HPDE6-E6E7 (cell line): Measurements from ENCODE around the gene FBXO42.
"Not testable (repeated sequence)": the region's sequence is repeated elsewhere in the genome, so short reads cannot be mapped to it uniquely, and the experiment has no call there.

Experiments
- DNase-seq: peaks from one replicate; pipeline ENCODE4 v3.0.0; 2011; ENCODE audit warnings: missing footprints; ENCODE audit errors: extremely low spot score

FBXO42 gene

DNA sequence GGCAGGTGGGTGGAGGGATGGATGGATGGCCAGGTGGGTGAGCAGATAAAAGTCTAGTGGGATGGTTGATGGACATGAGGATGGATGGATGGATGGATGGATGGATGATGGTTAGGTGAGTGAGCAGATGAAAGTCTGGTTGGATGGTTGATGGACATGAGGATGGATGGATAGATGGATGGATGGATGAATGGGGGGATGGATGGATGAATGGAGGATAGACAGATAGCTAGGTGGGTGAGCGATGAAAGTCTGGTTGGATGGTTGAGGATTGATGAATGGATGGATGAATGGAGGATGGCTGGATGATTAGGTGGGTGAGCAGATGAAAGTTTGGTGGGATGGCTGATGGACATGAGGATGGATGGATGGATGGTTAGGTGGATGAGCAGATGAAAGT lies 130.8 kb downstream of the FBXO42 start:
- DNase-seq = no peak

- no peak for DNase-seq
These were observed 132.2 kb downstream of the FBXO42 start for GRCh38 chr1:16219968-16220500.

GRCh38 chr1:16218674-16219071 lies 133.6 kb downstream of the FBXO42 start:
- DNase-seq = no peak

DNA sequence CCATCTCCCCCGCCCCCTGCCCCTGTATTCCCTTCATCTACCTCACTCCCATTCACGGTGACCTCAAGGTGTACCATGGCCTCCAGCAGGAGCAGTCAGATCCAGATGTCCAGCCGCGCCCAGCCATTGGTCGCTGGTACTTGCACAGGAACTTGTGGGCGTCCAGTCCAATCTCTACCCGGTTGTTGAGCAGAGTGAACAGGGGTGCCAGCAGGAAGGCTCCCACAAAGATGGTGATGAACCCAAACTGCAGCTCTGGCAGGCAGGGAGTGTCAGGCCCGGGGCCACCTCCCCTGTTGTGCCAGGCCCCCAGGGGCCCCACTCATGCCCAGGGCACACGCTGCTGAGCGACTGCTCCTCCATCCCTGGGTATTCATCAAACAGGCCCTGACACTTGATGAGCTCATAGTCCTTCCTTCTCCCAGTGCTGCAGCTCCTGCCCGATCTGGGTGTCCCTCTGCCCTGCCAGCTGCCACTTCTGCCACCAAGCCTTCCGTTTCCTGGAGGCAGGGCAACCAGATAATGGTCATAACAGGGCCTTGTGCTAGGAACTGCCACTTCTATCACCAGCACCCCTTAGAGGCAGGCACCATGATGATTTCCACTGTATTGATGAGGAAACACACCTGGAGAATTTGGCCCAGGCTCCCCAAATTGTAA lies 134.1 kb downstream of the FBXO42 start:
- DNase-seq = no peak

- DNase-seq = peak; percentile 93
These were observed 135.1 kb downstream of the FBXO42 start for GRCh38 chr1:16217061-16217785.

DNA sequence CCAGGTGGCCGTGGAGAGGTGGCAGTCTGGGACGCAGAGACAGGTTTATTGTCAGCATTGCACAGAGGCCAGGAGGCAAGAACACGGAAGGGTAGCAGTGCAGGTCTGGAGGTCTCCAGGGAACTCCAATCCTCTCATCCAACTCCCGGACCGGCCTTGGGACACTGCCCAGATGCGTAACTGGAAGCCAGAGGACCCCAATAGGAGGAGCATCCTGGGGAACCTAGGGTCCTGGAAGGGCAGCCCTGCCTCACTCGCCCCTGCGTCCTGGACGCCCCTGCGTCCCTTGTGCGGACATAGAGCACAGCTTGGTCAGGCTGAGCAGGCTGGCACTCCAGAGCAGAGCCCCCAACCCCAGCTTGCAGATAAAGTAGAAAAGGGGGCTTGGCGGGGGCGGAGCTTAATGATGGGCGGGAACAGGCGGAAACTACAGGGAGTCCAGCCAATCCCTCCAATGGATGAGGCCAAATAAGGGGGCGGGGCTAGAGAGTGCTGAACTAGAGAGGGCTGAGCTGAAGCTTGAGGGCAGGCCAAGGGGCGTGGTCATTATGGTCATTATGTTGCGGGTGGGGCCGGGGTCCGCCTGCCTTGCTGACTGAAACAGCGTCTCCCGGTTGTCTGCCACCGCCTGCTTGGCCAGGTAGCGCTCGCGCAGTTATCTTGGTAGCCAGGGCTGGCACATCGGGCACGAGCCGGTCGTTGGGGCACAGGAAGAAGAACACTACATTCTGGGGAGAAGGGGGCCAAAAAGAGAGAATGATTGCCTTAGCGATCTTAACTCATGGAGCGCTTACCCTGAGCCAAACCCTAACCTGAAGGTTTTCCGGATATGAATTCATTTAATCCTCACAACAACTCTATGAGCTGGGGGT lies 136.2 kb downstream of the FBXO42 start:
- DNase-seq = peak; percentile 86

DNA sequence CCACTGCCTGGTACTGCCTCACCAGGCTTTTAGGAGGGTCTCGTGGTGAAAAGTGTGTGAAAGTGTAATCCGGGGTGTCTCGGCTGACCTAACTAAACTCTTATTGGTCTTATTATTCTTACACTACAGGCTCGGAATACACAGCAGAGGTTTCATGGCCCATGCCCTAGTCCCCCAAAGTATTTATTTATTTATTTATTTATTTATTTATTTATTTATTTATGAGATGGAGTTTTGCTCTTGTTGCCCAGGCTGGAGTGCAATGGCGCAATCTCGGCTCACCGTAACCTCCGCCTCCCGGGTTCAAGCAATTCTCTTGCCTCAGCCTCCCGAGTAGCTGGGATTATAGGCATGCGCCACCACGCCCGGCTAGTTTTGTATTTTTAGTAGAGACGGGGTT lies 137.0 kb downstream of the FBXO42 start:
- DNase-seq = not testable (repeated sequence)

- not testable (repeated sequence) for DNase-seq
These were observed 138.7 kb downstream of the FBXO42 start for GRCh38 chr1:16213544-16213943.

- no peak for DNase-seq
These were observed 139.3 kb downstream of the FBXO42 start for GRCh38 chr1:16213013-16213412.

DNA sequence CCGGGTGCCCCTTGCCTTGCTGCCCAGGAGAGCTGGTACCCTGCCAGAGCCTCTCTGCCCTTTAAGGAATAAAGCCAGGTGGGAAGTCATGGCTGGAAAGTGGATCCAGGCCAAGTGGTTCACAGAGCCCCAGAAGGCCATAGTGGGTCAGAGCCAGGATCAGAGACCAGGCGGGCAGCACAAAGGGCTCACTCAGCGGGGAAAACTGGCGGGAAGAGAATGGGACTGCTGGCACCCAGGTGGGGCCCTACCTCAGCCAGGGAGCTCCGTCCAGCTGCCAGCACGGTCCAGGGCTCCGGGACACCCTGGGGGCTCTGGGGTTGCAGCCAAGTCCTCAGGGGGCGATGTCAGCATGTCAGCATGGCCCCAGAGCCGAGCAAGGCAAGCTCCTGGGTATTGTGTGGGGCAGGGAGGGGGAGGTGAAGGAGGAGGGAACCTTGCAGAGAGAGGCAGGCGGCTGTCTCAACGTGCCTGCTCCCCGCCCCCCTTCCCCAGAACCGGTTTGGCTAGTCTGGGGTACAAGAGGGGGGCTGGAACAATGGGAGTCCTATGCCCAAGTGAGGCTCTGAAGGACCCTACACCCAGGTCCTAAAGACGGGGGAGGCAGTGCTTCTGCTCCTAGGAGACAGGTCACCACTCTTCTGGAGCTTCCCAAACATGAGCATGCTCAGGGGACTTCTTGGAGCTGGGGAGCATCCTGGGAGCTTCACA lies 139.9 kb downstream of the FBXO42 start, which contains the start of gene ARHGEF19:
TSS of gene ARHGEF19 (minus strand) at position 402 of the 711 bp plus-strand sequence. CDS start 3,598 bp downstream, outside the sequence.
- no peak for DNase-seq

DNA sequence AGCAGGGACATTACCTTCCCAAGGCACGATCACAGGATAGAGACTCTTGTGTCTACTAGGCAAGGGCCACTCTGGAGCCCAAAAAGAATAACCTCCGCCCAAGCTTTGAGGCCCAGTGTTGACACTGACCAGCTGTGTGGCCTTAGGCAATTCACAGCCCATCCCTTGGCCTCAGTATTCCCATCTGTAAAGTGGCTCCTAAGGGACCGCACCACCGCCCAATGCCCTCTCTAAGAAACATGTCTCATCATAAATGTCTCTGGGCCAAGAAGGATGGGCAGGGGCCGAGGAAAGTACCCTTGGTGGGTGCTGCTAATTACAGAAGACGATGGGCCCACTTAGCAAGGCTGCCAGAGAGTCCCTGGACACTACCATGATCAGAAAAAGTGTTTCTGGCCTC lies 140.5 kb downstream of the FBXO42 start:
- no peak for DNase-seq

- DNase-seq = no peak
These were observed 141.7 kb downstream of the FBXO42 start for GRCh38 chr1:16210581-16210980.

- DNase-seq = no peak
These were observed 142.4 kb downstream of the FBXO42 start for GRCh38 chr1:16209847-16210407.

DNA sequence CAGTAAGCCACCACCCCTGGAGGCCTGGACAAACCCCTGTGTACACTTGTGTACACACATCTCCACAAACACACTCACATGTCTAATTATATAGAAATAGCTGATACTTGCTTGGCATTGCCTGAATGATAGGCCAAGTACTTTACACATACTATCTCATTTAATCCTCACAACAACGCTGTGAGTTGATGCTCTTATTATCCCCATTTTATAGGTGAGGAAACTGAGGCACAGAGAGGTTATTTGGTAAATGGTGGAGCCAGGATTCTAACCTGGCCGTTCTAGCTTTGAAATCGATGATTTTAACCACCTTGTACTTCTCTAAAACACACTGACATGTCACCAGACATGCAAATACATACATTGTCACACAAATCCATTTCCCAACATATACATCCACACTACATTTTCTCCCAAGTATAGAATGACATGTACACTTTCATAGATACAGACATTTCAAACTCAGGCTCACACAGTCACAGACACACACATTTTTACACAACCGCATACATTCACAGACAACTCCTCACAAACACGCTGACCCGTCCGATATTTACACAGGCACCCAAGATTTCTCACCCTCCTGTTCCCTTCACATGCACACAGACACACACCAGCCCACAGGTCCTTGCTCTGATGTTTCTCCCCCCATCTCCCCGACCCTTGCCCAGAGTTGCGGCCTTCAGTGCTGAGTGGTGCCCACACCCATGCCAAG lies 143.0 kb downstream of the FBXO42 start:
- DNase-seq = no peak

- no peak for DNase-seq
These were observed 143.9 kb downstream of the FBXO42 start for GRCh38 chr1:16208270-16208987.

GRCh38 chr1:16207318-16208269 lies 144.7 kb downstream of the FBXO42 start:
- no peak for DNase-seq

- DNase-seq = peak; percentile 96
These were observed 145.5 kb downstream of the FBXO42 start for GRCh38 chr1:16206547-16207317.
